HG03175 (cell line): Measurements from ENCODE around the gene LSM4.
A peak's percentile ranks its signal among the peaks of the same experiment; 100 is the strongest.
"Not testable (repeated sequence)": the region's sequence is repeated elsewhere in the genome, so short reads cannot be mapped to it uniquely, and the experiment has no call there.

Experiments used
- ATAC-seq: cut with Tn5 transposase; IDR thresholded peaks from one replicate; pipeline ENCODE4 v1.9.1; 2021; ENCODE audit warnings: mild to moderate bottlenecking, moderate library complexity; ENCODE audit not compliant: unreplicated experiment

The LSM4 gene

GRCh38 chr19:18340990-18341868 is 18.4 kb upstream of the LSM4 start:
- peak; percentile 60 for ATAC-seq

GRCh38 chr19:18340190-18340989 is 17.5 kb upstream of the LSM4 start, which contains the start of gene PGPEP1:
Gene PGPEP1, plus strand, starts transcription at chr19:18340598. Its CDS starts 84 bp downstream, at chr19:18340682.
- peak; percentile 70 for ATAC-seq

GRCh38 chr19:18339723-18340122 is 16.8 kb upstream of the LSM4 start:
- no peak for ATAC-seq

- ATAC-seq = no peak
Observed at GRCh38 chr19:18338541-18338940, 15.7 kb upstream of the LSM4 start.

- ATAC-seq = no peak
Observed at GRCh38 chr19:18336121-18336520, 13.2 kb upstream of the LSM4 start.

GRCh38 chr19:18333680-18334079 is 10.8 kb upstream of the LSM4 start:
- ATAC-seq = no peak

- ATAC-seq = no peak
Observed at GRCh38 chr19:18332917-18333530, 10.1 kb upstream of the LSM4 start.

GRCh38 chr19:18330868-18331267 is 8.0 kb upstream of the LSM4 start:
- no peak for ATAC-seq

- no peak for ATAC-seq
Observed at GRCh38 chr19:18329035-18329376, 6.1 kb upstream of the LSM4 start.

GRCh38 chr19:18328340-18329034 is 5.6 kb upstream of the LSM4 start:
- ATAC-seq = peak; percentile 94

- no peak for ATAC-seq
Observed at GRCh38 chr19:18326772-18327171, 3.9 kb upstream of the LSM4 start.

- not testable (repeated sequence) for ATAC-seq
Observed at GRCh38 chr19:18324373-18324731, 1.5 kb upstream of the LSM4 start.

GRCh38 chr19:18322318-18322758 is 538 bp downstream of the LSM4 start:
- no peak for ATAC-seq

- ATAC-seq = no peak
Observed at GRCh38 chr19:18321734-18322102, 1.2 kb downstream of the LSM4 start.

- ATAC-seq = no peak
Observed at GRCh38 chr19:18320865-18321733, 1.8 kb downstream of the LSM4 start.

GRCh38 chr19:18319591-18320135 is 3.2 kb downstream of the LSM4 start:
- ATAC-seq = no peak

- ATAC-seq = no peak
Observed at GRCh38 chr19:18317961-18318800, 4.7 kb downstream of the LSM4 start.

GRCh38 chr19:18313398-18313797 is 9.5 kb downstream of the LSM4 start:
- ATAC-seq = no peak

GRCh38 chr19:18312092-18312534 is 10.8 kb downstream of the LSM4 start:
- no peak for ATAC-seq
